ENCODE results near the gene YEATS4. TPM values are rescaled to one million over a fixed set of nuclear protein-coding genes. Genes with fewer than 3 reads are reported as not detected.

The YEATS4 gene
- total and polyA plus RNA-seq, 2 experiments from 2014 or later, result 16.2 to 58.2 TPM

- DNase-seq (ENCODE audit: low spot score), result no peak
- TF ChIP-seq EZH2phosphoT487 (IDR thresholded peaks at IDR 0.05; ENCODE audit: low read depth, severe bottlenecking, unreplicated experiment) (no peak), CTCF (IDR thresholded peaks at IDR 0.05; ENCODE audit: poor library complexity) (no peak)
- 19% methylated on average over 7 of the region's 7 CpGs for WGBS (ENCODE audit: low lambda C conversion rate, missing lambda C conversion rate)
Measured at GRCh38 chr12:69331519-69331908, 28.0 kb upstream of the YEATS4 start.

GRCh38 chr12:69331909-69332684 is 27.4 kb upstream of the YEATS4 start:
- H4K20me1 ChIP-seq (ENCODE audit: insufficient read depth, poor library complexity, severe bottlenecking), result no peaks in the 10 kb centered on the region
- DNase-seq (ENCODE audit: low spot score), result no peak
- peak overlapping the region; percentile 96 for H3K27ac ChIP-seq
- TF ChIP-seq CTCF (IDR thresholded peaks at IDR 0.05; ENCODE audit: poor library complexity), result no peak
- no peak for TF ChIP-seq EZH2phosphoT487 (IDR thresholded peaks at IDR 0.05; ENCODE audit: low read depth, severe bottlenecking, unreplicated experiment)
- H3K36me3 ChIP-seq (replicated peaks; ENCODE audit: insufficient read depth, low read depth), result no peaks in the 10 kb centered on the region
- H3K4me1 ChIP-seq (ENCODE audit: insufficient read depth), result peaks cover 7% of the 10 kb centered on the region
- H3K4me2 ChIP-seq, result peak overlapping the region; percentile 82
- peak overlapping the region; percentile 34 for H3K4me3 ChIP-seq
- H3K9me3 ChIP-seq (ENCODE audit: low read depth), result no peaks in the 10 kb centered on the region
- H3K27me3 ChIP-seq, result peaks cover 4% of the 10 kb centered on the region
- peak overlapping the region; percentile 54 for H2AFZ ChIP-seq
- H3K79me2 ChIP-seq, result no peaks in the 10 kb centered on the region
- no peaks in the 10 kb centered on the region for H3K9me2 ChIP-seq (replicated peaks; ENCODE audit: insufficient read depth)
- 44% methylated on average over 20 of the region's 20 CpGs for WGBS (ENCODE audit: low lambda C conversion rate, missing lambda C conversion rate)

More at GRCh38 chr12:69331519-69331908, 28.0 kb upstream of the YEATS4 start:
- Histone ChIP-seq H3K36me3 (replicated peaks; ENCODE audit: insufficient read depth, low read depth) (no peaks in the 10 kb centered on the region), H3K27ac (peak overlapping the region; percentile 96), H3K9me3 (ENCODE audit: low read depth) (no peaks in the 10 kb centered on the region), H2AFZ (peak overlapping the region; percentile 54), H4K20me1 (ENCODE audit: insufficient read depth, poor library complexity, severe bottlenecking) (no peaks in the 10 kb centered on the region), H3K79me2 (no peaks in the 10 kb centered on the region), H3K4me2 (peak overlapping the region; percentile 82), H3K4me3 (peak overlapping the region; percentile 34), H3K9me2 (replicated peaks; ENCODE audit: insufficient read depth) (no peaks in the 10 kb centered on the region), H3K27me3 (peaks cover 4% of the 10 kb centered on the region), H3K4me1 (ENCODE audit: insufficient read depth) (peaks cover 7% of the 10 kb centered on the region)

DNA sequence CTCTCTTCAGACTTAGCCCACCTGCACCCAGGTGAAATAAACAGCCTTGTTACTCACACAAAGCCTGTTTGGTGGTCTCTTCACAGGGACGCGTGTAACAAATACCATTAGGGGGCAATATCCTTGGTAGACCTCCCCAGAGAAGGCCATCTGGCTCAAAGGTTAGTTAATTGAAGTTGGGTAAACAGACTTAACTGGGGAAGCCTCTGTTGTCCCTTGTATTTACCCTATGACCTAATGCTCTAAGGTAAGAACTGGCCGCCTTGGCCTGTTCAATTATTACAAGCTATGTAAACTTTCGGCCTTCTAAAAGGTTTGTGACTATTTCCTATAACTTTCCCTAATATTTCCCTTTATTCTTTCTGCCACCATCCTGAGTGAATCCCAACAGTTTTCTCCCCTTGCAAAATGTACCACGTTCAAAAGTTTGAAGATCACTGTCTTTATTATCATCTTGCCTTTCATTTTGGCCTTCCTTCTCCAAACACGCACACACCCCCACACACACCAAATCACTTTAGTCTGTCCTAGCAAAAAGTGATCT is 26.7 kb upstream of the YEATS4 start:
- H3K4me2 ChIP-seq, result peak overlapping the region; percentile 82
- peak; percentile 62 for DNase-seq (ENCODE audit: low spot score)
- H3K27ac ChIP-seq, result peak overlapping the region; percentile 96
- H3K4me3 ChIP-seq, result no peak overlapping the region
- no peak overlapping the region for H2AFZ ChIP-seq
- TF ChIP-seq CTCF (IDR thresholded peaks at IDR 0.05; ENCODE audit: poor library complexity) (no peak), EZH2 (IDR thresholded peaks at IDR 0.05; ENCODE audit: borderline replicate concordance) (no peak), EZH2phosphoT487 (IDR thresholded peaks at IDR 0.05; ENCODE audit: low read depth, severe bottlenecking, unreplicated experiment) (no peak)
- H4K20me1 ChIP-seq (ENCODE audit: insufficient read depth, poor library complexity, severe bottlenecking), result no peaks in the 10 kb centered on the region
- WGBS (ENCODE audit: low lambda C conversion rate, missing lambda C conversion rate), result 52% methylated on average over 6 of the region's 6 CpGs
- H3K9me2 ChIP-seq (replicated peaks; ENCODE audit: insufficient read depth), result no peaks in the 10 kb centered on the region
- H3K27me3 ChIP-seq, result peaks cover 4% of the 10 kb centered on the region
- no peaks in the 10 kb centered on the region for H3K36me3 ChIP-seq (replicated peaks; ENCODE audit: insufficient read depth, low read depth)
- no peaks in the 10 kb centered on the region for H3K9me3 ChIP-seq (ENCODE audit: low read depth)
- H3K79me2 ChIP-seq, result no peaks in the 10 kb centered on the region
- H3K4me1 ChIP-seq (ENCODE audit: insufficient read depth), result peaks cover 7% of the 10 kb centered on the region
